Stimulated activated CD4-positive, alpha-beta T cell treated with anti-CD3 and anti-CD28 coated beads, Interleukin-4, amount 100 ng/mL, for 48 hours (primary cell): Measurements from ENCODE around the gene ST8SIA2.
"Not testable (repeated sequence)": the region's sequence is repeated elsewhere in the genome, so short reads cannot be mapped to it uniquely, and the experiment has no call there.

ENCODE experiments used
- DNase-seq, 2 donors: peaks; one replicate each; pipeline ENCODE4 v3.0.0-alpha.2; 2020; ENCODE audit warnings: low read depth in 2 of 2

Gene ST8SIA2

GRCh38 chr15:92443381-92443780 lies 49.7 kb downstream of the ST8SIA2 start:
- DNase-seq: no peak

GRCh38 chr15:92444631-92445030 lies 51.0 kb downstream of the ST8SIA2 start:
- no peak for DNase-seq

- DNase-seq: no peak
Observed at GRCh38 chr15:92448370-92448769, 54.7 kb downstream of the ST8SIA2 start.

- DNase-seq: no peak
Observed at GRCh38 chr15:92449476-92449875, 55.8 kb downstream of the ST8SIA2 start.

- no peak for DNase-seq
Observed at GRCh38 chr15:92451225-92451825, 57.6 kb downstream of the ST8SIA2 start.

GRCh38 chr15:92452143-92452542 lies 58.5 kb downstream of the ST8SIA2 start:
- no peak for DNase-seq

GRCh38 chr15:92453607-92454006 lies 59.9 kb downstream of the ST8SIA2 start:
- DNase-seq: no peak

- no peak for DNase-seq
Observed at GRCh38 chr15:92454555-92455105, 60.9 kb downstream of the ST8SIA2 start.

- DNase-seq: no peak
Observed at GRCh38 chr15:92455271-92455670, 61.6 kb downstream of the ST8SIA2 start.

- no peak for DNase-seq
Observed at GRCh38 chr15:92457471-92458041, 63.9 kb downstream of the ST8SIA2 start.

GRCh38 chr15:92460023-92460422 lies 66.3 kb downstream of the ST8SIA2 start:
- no peak for DNase-seq

GRCh38 chr15:92462424-92463125 lies 68.9 kb downstream of the ST8SIA2 start:
- no peak for DNase-seq

- no peak for DNase-seq
Observed at GRCh38 chr15:92463352-92463751, 69.7 kb downstream of the ST8SIA2 start.

GRCh38 chr15:92463826-92464225 lies 70.1 kb downstream of the ST8SIA2 start:
- DNase-seq: no peak

GRCh38 chr15:92466834-92467233 lies 73.2 kb downstream of the ST8SIA2 start:
- DNase-seq: no peak

- DNase-seq: no peak
Observed at GRCh38 chr15:92467245-92467644, 73.6 kb downstream of the ST8SIA2 start.

GRCh38 chr15:92468991-92469390 lies 75.3 kb downstream of the ST8SIA2 start:
- DNase-seq: no peak

- DNase-seq: no peak
Observed at GRCh38 chr15:92471288-92471687, 77.6 kb downstream of the ST8SIA2 start.

- no peak for DNase-seq
Observed at GRCh38 chr15:92473756-92474155, 80.1 kb downstream of the ST8SIA2 start.

GRCh38 chr15:92479730-92480129 lies 86.0 kb downstream of the ST8SIA2 start:
- not testable (repeated sequence) for DNase-seq

GRCh38 chr15:92480361-92480760 lies 86.7 kb downstream of the ST8SIA2 start:
- no peak for DNase-seq

GRCh38 chr15:92485441-92485840 lies 91.8 kb downstream of the ST8SIA2 start:
- DNase-seq: no peak

- DNase-seq: no peak
Observed at GRCh38 chr15:92492551-92493115, 99.0 kb downstream of the ST8SIA2 start.
